ENCODE results near the gene POU6F2. TPM values are rescaled to one million over a fixed set of nuclear protein-coding genes. Genes with fewer than 3 reads are reported as not detected.

The POU6F2 gene
- total RNA-seq, 1 donor = under 0.01 TPM

DNA sequence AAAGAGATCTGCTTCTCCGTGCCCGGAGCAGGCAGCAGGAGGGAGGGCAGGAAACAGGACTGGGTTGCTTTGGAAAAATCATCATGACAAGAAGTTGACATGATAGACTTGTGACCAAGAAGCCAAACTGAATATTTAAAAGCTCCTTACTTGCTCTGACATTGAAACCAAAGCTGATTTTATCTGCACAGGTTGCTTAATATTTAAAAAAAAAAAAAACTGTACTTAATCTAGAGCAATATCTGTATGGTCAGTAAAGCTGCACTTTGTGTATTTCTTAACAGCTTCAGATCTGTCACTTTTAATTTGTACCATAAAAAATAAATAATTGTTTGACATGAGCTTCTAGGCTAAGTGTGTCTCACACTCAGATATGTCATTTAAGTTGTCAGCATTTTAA, 490.6 kb downstream of the POU6F2 start:
- TF ChIP-seq, protein P1, sequence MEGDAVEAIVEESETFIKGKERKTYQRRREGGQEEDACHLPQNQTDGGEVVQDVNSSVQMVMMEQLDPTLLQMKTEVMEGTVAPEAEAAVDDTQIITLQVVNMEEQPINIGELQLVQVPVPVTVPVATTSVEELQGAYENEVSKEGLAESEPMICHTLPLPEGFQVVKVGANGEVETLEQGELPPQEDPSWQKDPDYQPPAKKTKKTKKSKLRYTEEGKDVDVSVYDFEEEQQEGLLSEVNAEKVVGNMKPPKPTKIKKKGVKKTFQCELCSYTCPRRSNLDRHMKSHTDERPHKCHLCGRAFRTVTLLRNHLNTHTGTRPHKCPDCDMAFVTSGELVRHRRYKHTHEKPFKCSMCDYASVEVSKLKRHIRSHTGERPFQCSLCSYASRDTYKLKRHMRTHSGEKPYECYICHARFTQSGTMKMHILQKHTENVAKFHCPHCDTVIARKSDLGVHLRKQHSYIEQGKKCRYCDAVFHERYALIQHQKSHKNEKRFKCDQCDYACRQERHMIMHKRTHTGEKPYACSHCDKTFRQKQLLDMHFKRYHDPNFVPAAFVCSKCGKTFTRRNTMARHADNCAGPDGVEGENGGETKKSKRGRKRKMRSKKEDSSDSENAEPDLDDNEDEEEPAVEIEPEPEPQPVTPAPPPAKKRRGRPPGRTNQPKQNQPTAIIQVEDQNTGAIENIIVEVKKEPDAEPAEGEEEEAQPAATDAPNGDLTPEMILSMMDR (IDR thresholded peaks at IDR 0.05; ENCODE audit: insufficient read depth, low read depth, low read length) = no peak
- no peak for DNase-seq (ENCODE audit: low read depth)
- no peak overlapping the region for H3K4me3 ChIP-seq (ENCODE audit: low read depth, low read length)

DNA sequence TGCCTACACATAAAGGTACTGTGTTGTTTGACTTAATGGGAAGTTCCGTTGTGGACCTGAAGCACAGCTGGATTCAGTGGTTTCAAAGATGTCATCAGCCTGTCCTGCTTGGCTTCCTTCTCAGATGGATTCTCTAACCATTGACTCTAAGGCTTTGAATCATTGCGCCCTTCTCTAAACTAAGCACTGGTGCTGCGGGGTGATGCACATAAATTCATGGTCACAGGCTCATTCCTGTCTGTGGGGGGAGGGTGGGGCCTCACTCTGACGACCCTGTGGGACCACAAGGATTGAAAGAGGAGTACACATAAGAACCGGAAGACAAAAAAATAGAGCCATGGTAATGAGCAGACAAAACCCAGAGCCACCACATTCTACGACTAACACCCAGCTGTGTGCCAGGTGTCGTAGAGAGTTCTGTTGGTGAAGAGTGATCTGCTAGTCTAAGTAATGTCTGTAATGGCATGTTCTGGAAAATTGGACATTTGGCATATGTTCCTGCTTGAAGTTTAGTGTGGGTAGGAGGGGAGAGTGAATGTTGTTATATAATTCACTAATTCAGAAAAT, 491.2 kb downstream of the POU6F2 start:
- TF ChIP-seq, protein P1 (IDR thresholded peaks at IDR 0.05; ENCODE audit: insufficient read depth, low read depth, low read length) = no peak
- H3K4me3 ChIP-seq (ENCODE audit: low read depth, low read length) = no peak overlapping the region
- no peak for DNase-seq (ENCODE audit: low read depth)

DNA sequence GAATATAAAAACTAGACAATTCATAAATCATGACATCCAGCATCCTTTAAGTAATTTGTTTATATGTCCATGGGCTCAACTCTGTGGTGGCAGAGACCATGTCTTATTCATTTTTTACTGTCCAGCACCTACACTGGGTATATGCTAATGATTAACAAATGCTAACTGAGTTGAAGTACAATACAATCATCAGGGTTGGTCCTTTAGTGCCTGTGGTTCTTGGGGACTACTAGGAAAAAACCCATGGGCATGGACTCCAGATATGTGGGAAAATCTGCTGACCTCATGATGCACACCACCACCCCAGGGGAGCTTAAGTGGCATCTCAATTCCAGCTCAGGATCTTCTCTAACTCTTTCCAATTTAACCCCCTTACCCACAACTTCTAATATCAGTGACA, 503.2 kb downstream of the POU6F2 start:
- no peak for DNase-seq (ENCODE audit: low read depth)
- no peak overlapping the region for H3K4me3 ChIP-seq (ENCODE audit: low read depth, low read length)
- TF ChIP-seq, protein P1 (IDR thresholded peaks at IDR 0.05; ENCODE audit: insufficient read depth, low read depth, low read length) = no peak

DNA sequence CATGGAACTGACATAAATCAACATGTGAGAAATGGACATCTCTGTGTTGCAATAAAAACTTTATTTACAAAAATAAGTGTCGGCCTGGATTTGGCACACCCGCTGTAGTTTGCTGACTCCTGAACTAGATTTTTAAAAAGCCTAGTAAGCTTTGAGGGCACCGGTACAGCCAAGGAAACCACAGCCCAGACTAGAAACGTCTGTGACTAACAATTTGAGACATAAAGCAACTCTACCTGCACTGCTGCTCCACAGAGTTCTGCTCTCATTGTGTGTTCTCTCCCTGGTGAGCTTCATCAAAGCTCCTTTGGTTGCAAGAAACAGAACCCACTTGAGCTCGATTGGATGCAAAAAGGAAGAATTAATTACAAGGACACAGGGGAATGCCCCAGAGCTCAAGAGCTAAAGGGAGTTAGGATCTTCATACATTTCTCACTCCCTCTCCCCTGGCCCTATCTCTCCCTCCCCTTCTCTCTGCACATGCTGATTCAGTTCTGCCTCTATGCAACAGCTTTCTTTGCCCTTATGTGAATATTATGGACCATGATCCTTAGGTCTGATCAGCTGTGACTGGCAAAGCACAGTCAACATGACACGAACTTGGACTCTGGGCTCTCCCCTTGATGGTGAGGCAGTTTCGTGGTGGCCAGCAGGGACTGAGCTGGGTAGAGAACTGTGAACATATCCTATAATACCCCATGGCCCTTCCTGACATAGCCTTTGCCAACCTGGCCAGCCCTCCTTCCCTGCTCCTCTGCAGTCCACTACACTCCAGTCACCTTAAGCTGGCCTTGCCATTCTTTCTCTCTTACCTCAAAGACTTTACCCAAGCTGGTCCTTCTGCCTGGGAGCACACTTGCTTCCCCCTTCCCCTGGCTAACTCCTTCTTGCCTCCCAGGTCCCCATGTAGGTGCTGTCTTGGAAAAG, 511.0 kb downstream of the POU6F2 start:
- TF ChIP-seq, protein P1 (IDR thresholded peaks at IDR 0.05; ENCODE audit: insufficient read depth, low read depth, low read length) = no peak
- no peak for DNase-seq (ENCODE audit: low read depth)
- H3K4me3 ChIP-seq (ENCODE audit: low read depth, low read length) = no peak overlapping the region

DNA sequence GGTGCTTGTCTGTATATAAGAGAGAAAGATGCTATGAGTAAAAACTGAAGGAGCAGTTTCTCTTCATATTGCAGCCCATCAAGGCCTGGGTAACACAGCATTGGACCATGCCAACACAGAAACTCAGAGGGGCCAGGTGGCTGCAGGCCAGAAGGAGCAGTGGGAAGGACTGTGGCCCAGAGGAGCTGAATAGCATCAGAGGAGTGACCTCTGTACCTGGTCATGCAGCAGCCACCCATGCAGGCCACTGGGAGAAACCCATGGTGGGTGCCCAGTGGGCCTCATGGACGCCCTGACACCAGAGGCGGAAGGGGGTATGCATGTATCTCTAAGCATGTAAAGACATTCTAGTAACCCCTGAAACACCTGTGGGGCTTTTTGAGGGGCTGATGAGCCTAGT, 512.6 kb downstream of the POU6F2 start:
- no peak for DNase-seq (ENCODE audit: low read depth)
- H3K4me3 ChIP-seq (ENCODE audit: low read depth, low read length) = no peak overlapping the region
- TF ChIP-seq, protein P1 (IDR thresholded peaks at IDR 0.05; ENCODE audit: insufficient read depth, low read depth, low read length) = no peak

DNA sequence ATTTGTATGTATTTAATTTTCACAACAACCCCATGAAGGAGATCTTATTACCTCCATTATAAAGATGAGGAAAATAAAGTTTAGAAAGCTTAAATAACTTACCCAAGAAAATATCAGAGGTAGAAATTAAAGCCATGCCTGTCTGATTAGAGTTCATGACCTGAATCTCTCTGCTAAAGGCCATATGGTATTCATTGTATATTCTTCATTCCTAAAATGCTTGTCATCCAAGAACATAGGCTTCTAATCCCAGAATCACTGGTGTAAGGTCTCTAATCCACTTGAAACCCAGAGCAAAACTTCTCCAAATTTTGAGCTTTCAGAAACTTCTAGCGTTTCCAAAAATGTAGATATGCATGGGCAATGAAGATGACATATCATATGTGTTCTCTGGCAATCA, 516.2 kb downstream of the POU6F2 start:
- TF ChIP-seq, protein P1 (IDR thresholded peaks at IDR 0.05; ENCODE audit: insufficient read depth, low read depth, low read length) = no peak
- DNase-seq (ENCODE audit: low read depth) = no peak
- no peak overlapping the region for H3K4me3 ChIP-seq (ENCODE audit: low read depth, low read length)

All from fibroblast of villous mesenchyme (primary cell).